ENCODE results near the gene LILRB5.
"Not testable (repeated sequence)": the region's sequence is repeated elsewhere in the genome, so short reads cannot be mapped to it uniquely, and the experiment has no call there.

Gene LILRB5

DNA sequence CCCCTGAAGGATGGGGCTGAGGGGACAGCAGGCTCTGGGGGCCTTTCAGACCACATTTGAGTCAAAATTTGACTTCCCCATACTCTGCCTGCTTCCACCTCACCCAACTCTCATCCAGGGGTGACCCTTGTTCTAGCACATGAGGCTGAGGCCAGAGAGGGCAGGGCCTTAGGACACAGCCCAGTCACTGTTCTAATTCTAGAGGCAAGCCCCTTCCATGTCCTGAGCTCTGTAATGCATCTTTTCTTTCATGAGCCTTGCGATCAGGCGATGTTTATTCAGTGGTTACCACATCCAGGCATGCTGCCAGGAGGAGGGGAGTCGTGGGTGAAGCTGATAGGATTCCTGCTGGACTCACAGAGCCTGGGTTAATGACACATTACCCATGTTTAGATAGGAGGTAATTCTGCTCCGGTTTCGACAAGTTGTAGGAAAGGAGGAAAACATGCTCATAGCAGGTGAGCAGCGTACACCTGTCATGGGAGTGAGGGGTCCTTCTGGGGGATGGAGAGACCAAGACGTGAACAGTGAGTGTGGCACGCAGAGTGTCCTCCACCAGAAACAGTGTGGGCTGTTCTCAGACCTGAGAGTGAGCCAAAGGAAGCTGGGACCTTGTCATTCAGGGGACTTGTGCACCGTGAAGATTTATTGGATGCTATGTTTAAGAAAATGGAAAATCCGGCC lies 47.1 kb downstream of the LILRB5 start:
- no peak for DNase-seq

DNA sequence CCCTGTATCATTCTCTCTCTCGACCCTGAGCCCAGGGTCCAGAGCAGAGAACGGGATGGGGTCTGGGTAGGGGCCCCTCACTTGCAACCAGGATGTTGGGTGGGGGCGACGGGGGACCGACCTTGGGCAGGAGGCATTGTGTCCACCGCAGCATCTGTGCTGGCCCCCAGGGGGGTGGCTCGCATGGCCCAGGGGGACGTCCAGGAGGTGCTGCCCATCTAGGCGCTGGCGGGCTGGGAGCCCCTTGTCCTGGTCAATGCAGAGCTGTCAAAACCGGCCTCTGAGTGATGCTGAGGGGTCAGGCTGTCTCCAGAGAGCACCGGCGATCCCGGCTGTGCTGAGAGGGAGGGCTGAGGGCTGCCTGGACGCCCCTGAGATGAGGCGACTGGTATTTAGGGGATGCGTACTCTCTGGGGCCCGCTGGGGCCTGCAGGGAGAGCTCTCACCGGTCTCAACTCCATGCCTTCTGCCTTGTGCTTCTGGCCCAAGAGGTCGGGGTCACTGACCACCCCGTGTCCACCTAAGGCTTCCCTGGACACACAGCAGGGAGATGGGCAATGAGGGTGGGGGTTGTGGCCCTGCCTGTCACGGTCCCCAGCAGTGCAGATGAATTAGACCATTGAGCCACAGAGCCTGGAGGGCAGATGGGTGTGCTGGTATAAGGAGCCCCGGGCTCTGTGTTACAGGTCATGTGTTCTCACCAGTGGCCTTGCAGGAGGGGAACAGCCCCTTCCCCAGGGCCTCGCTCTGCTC lies 47.8 kb downstream of the LILRB5 start:
- no peak for DNase-seq

DNA sequence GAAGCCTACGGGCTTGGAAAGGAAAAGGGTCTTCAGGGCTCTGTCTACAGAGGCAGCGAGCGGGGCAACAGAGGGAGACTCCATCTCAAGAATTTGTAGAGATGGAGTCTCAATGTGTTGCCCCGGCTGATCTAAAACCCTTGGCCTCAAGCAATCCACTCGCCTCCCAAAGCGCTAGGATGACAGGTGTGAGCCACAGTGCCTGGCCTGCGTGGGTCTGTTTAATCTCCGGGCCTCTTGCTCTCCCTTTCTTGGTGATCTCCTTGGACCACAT lies 48.4 kb downstream of the LILRB5 start:
- DNase-seq = no peak

DNA sequence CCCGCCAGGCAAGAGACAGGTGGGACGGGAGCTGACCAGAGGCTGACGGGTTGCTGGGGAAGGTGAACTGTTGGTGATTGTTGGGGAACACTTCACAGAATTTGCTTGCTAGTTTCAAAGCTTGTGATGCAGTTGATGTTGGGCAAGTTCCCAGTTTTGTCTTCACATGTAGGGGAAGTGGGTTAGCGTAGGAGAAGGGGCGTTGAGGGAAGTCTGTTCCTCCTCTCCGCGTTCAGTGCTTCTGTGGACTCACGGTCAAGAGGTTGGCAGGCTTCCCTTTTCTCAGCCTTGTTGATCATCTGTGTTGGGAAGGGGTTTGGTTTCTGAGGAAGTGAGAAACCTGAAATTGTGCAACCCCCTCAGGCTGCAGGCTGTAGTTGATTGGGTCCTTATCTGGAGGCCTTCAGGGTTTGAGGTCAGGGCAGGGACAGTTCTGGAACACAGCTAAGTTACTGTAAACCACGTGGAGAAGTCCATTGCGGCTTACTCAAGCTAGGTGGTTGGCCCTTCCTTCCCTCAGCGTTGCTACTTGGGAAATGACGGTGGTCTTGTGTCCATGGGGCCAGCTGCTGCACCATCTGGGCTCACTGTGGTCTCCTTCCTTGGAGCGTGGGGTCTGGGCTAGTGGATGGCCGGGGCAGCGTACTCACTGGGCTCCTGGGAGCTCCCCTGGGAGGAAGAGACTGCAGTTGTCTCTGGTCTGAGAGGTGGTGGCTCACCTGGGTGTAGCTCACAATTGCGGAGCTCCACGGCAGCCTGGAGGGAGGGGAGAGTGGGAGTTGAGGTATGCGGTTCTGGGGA lies 48.9 kb downstream of the LILRB5 start:
- peak; percentile 63 for DNase-seq

DNA sequence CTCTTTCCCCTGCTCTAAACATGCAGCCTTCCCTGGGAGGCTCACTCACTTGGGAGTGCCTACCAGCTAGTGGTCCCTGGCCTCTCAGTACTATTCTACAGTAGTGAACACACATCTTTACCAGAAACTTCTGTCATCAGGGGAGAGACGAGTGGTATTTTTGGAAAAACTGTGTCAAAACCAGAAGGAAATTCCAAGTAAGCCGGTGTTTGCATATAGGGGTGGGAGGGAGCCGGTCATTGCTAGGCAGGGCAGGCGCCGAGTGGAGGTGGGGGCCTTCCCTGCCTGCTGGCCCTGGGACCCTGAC lies 49.4 kb downstream of the LILRB5 start:
- no peak for DNase-seq

DNA sequence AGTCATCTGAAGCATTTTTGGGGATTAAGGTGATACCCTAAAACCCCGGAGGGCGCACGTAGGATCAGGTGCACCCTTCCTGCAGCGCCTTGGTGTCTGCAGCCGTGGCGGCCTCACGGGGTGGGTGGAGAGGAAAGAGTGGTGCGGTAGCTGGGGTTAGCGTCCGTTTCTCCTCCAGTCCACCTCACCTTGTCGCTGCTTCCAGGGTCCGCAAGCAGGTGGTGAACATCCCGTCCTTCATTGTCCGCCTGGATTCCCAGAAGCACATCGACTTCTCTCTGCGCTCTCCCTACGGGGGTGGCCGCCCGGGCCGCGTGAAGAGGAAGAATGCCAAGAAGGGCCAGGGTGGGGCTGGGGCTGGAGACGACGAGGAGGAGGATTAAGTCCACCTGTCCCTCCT lies 49.9 kb downstream of the LILRB5 start:
- DNase-seq = not testable (repeated sequence)

DNA sequence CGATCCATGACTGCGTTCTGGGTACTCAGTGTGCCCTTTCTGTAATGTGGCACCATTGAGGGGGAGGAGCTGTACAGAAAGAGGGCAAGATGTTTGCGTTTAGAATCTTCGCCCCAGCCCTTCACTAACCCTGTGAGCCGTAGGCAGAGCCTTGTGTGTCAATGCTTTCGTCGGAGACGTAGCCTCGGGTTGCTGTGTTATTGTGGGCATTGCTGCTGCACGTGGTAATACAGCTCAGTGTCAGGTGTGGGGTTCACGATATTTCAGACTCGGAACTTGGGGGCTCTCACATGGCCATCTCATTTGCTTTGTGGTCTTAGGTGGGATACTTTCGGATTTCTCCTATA lies 50.3 kb downstream of the LILRB5 start:
- no peak for DNase-seq

DNA sequence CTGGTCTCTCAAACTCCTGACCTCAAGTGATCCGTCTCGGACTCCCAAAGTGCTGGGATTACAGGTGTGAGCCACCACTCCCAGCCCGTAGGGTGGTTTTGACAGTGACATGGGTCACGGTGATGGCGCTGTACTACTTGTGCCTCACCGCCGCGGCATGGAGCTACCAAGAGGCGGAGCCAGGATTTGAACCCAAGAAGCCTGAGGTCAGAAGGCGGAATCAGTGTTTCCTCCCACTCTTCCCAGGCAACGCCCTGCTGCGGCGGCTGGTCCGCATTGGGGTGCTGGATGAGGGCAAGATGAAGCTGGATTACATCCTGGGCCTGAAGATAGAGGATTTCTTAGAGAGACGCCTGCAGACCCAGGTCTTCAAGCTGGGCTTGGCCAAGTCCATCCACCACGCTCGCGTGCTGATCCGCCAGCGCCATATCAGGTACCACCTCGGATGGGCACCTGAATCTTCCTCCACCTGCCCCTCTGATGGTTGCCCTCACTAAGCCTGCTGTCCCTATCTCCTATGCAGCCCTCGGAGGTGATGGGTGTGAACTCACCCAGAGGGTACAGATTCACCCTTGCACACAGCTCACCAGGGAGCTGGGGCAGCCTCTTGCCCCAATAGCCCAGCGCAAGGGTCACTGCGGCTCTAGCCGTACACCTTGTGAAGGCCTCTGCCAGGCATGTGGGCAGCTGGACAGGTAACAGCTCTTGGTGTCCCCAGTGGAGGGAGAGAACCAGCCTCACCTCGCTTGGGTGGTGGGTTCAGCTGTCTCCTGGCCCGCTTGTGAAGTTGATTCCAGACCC lies 50.8 kb downstream of the LILRB5 start:
- DNase-seq = no peak

DNA sequence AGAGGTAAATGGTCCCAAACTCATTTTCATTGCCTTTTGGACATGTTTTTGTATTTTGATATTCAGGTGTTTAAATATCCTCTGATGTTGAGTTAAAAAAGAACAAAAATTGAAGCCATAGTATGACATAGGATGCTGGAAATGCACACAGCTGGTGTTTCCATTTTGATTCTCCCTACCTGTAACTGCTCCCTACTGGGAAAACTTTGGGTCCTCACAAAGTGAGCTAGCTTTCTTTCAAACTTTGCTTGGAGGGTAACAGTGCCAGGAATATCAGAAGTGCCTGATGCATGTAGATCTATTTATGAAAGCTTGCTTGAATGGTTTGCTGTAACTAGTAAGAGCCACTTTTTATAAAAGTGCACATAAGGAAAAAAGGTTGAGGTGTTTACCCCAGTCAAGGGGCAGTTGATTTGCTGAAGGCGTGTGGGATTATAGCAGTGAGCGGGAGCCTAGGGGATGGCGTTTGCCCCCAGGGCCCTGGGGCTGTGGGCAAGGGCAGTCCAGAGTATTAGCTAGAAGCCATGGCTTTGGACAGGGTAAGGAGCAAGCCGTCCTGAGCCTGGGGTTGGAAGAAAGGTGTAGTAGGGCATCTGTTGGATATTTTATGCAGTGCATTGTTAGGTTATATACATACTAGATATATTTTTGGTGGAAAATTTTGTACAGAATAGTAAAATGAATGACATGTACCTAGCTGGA lies 52.2 kb downstream of the LILRB5 start:
- no peak for DNase-seq

DNA sequence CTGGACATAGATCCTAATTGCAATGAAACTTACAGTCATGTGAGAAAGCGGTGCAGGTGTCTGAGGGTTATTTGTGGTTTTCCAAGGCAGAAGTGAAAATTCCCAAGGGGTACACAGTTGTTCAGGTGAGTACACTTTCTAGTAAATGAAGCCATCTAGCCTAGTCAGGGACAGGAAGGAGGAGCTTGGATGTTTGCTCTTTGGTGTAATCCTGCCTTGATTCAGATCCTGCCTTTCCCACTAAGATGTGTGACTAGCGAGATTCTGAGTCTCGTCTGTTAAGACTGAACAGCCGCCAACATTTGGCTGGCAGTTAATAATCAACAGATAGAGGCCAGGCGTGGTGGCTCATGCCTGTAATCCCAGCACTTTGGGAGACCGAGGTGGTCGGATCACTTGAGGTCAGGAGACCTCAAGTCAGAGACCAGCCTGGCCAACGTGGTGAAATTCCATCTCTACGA lies 53.9 kb downstream of the LILRB5 start:
- DNase-seq = no peak

DNA sequence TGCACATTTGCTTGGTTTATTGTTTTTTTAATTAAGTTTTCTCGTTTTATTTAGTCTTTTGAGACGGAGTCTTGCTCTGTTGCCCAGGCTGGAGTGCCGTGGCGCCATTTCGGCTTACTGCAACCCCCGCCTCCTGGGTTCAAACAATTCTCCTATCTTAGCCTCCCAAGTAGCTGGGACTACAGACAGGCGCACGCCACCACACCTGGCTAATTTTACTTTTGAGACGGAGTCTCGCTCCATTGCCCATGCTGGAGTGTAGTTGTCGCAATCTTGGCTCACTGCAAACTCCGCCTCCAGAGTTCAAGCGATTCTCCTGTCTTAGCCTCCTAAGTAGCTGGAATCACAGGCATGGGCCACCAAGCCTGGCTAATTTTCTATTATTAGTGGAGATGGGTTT lies 55.1 kb downstream of the LILRB5 start:
- DNase-seq = no peak

DNA sequence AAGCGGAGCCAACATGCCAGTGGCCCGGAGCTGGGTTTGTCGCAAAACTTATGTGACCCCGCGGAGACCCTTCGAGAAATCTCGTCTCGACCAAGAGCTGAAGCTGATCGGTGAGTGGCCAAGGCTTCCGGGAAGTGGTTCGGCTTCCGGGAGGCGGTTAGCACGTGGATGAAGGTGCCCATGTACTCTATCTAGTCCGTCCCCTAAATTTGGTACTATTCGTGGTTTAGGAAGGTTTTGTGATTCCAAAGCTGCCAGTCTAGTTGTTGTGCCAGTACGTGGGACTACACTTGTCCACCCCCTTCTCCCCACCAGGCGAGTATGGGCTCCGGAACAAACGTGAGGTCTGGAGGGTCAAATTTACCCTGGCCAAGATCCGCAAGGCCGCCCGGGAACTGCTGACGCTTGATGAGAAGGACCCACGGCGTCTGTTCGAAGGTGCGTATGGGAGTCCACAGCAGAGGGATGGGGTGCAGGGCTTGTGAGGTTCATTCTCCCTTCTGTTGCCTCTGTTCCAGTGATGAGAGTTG lies 55.8 kb downstream of the LILRB5 start:
- DNase-seq = no peak

Data from activated CD4-positive, alpha-beta T cell treated with anti-CD3 and anti-CD28 coated beads, Interleukin-2, amount 50 U/mL, for 16 hours (primary cell).